Activated CD4-positive, alpha-beta T cell treated with anti-CD3 and anti-CD28 coated beads for 48 hours (primary cell): ENCODE data around the gene HDGFL2.
"Not testable (repeated sequence)": the region's sequence is repeated elsewhere in the genome, so short reads cannot be mapped to it uniquely, and the experiment has no call there.

ENCODE experiments used
- DNase-seq: peaks from one replicate; pipeline ENCODE4 v3.0.0-alpha.2; 2020

Gene HDGFL2

GRCh38 chr19:4516939-4517300 lies 44.8 kb downstream of the HDGFL2 start:
- no peak for DNase-seq

GRCh38 chr19:4517451-4518057 lies 45.5 kb downstream of the HDGFL2 start:
- DNase-seq = no peak

- no peak for DNase-seq
Measured at GRCh38 chr19:4518345-4519171, 46.5 kb downstream of the HDGFL2 start, which contains the start of gene PLIN4. Gene PLIN4, minus strand, starts transcription at chr19:4518486. Its CDS starts 214 bp downstream, at chr19:4518272.

- DNase-seq = no peak
Measured at GRCh38 chr19:4519172-4519496, 47.0 kb downstream of the HDGFL2 start.

- DNase-seq = no peak
Measured at GRCh38 chr19:4519521-4520277, 47.6 kb downstream of the HDGFL2 start.

- DNase-seq = no peak
Measured at GRCh38 chr19:4521170-4521887, 49.2 kb downstream of the HDGFL2 start.

GRCh38 chr19:4521888-4522242 lies 49.8 kb downstream of the HDGFL2 start:
- DNase-seq = no peak

- no peak for DNase-seq
Measured at GRCh38 chr19:4522291-4523002, 50.4 kb downstream of the HDGFL2 start.

GRCh38 chr19:4523306-4524110 lies 51.4 kb downstream of the HDGFL2 start:
- peak; percentile 34 for DNase-seq

- peak; percentile 85 for DNase-seq
Measured at GRCh38 chr19:4524808-4525562, 52.9 kb downstream of the HDGFL2 start.

- no peak for DNase-seq
Measured at GRCh38 chr19:4525563-4526002, 53.5 kb downstream of the HDGFL2 start.

- not testable (repeated sequence) for DNase-seq
Measured at GRCh38 chr19:4527377-4527776, 55.3 kb downstream of the HDGFL2 start.

GRCh38 chr19:4528843-4529242 lies 56.7 kb downstream of the HDGFL2 start:
- no peak for DNase-seq

- no peak for DNase-seq
Measured at GRCh38 chr19:4529924-4530522, 57.9 kb downstream of the HDGFL2 start.

- no peak for DNase-seq
Measured at GRCh38 chr19:4531562-4532165, 59.6 kb downstream of the HDGFL2 start.

GRCh38 chr19:4533334-4533733 lies 61.2 kb downstream of the HDGFL2 start:
- no peak for DNase-seq

GRCh38 chr19:4533835-4534424 lies 61.8 kb downstream of the HDGFL2 start:
- no peak for DNase-seq

GRCh38 chr19:4534836-4535658 lies 63.0 kb downstream of the HDGFL2 start, which contains the start of gene PLIN5:
Gene PLIN5, minus strand, starts transcription at chr19:4535224. Its CDS starts 1,150 bp downstream, at chr19:4534074.
- DNase-seq = peak; percentile 60
